Neural cell (in vitro differentiated cells): ENCODE data around the gene RIF1.

Source experiments
- MXI1 ChIP-seq: fragments of 450-650 bp; conservative IDR thresholded peaks from 2 replicates; pipeline ENCODE4 v1.6.1; 2014; ENCODE audit warnings: antibody characterized with exemption, mild to moderate bottlenecking; ENCODE audit not compliant: poor library complexity, severe bottlenecking
- POLR2AphosphoS5 ChIP-seq: IDR thresholded peaks from 2 replicates; pipeline ENCODE4 v1.6.1; 2012
- TF ChIP-seq, protein P1 (sequence below): fragments of 450-650 bp; IDR thresholded peaks from 2 replicates; pipeline ENCODE4 v1.5.1; 2014; ENCODE audit warnings: antibody characterized with exemption, mild to moderate bottlenecking, moderate library complexity; ENCODE audit not compliant: poor library complexity, severe bottlenecking

DNA sequence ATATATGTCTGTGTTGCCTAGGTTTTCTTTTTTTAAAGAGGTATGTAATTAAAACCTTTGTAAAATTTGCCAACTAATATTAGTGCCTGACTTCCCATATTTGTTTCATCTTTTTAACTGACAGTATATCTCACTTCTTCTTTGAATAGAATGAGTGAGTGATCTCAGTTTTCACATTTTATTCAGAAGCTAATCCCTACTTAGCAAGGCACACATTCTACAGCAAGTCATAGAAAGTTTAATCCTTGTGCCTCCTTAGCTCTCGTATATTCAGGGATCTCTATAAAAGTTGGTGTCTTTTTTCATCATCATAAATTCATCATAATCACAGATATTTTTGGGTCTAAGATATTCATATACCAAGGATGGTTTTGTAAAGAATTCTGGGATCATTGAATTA lies 66.6 kb downstream of the RIF1 start:
- TF ChIP-seq MXI1 (no peak), POLR2AphosphoS5 (no peak)
- TF ChIP-seq, protein P1, sequence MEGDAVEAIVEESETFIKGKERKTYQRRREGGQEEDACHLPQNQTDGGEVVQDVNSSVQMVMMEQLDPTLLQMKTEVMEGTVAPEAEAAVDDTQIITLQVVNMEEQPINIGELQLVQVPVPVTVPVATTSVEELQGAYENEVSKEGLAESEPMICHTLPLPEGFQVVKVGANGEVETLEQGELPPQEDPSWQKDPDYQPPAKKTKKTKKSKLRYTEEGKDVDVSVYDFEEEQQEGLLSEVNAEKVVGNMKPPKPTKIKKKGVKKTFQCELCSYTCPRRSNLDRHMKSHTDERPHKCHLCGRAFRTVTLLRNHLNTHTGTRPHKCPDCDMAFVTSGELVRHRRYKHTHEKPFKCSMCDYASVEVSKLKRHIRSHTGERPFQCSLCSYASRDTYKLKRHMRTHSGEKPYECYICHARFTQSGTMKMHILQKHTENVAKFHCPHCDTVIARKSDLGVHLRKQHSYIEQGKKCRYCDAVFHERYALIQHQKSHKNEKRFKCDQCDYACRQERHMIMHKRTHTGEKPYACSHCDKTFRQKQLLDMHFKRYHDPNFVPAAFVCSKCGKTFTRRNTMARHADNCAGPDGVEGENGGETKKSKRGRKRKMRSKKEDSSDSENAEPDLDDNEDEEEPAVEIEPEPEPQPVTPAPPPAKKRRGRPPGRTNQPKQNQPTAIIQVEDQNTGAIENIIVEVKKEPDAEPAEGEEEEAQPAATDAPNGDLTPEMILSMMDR = no peak
